Measurements from ENCODE around the gene GGCT.
"Not testable (repeated sequence)": the region's sequence is repeated elsewhere in the genome, so short reads cannot be mapped to it uniquely, and the experiment has no call there.

Gene GGCT

GRCh38 chr7:30514776-30515175, 10.1 kb upstream of the GGCT start:
- no peak for DNase-seq

- DNase-seq, result no peak
Measured at GRCh38 chr7:30514177-30514576, 9.5 kb upstream of the GGCT start.

- no peak for DNase-seq
Measured at GRCh38 chr7:30513762-30514161, 9.1 kb upstream of the GGCT start.

- no peak for DNase-seq
Measured at GRCh38 chr7:30511973-30512662, 7.5 kb upstream of the GGCT start.

- DNase-seq, result no peak
Measured at GRCh38 chr7:30511494-30511893, 6.9 kb upstream of the GGCT start.

GRCh38 chr7:30510124-30511075, 5.8 kb upstream of the GGCT start:
- peak; percentile 11 for DNase-seq

GRCh38 chr7:30509171-30509857, 4.7 kb upstream of the GGCT start:
- not testable (repeated sequence) for DNase-seq

GRCh38 chr7:30507346-30507900, 2.8 kb upstream of the GGCT start:
- not testable (repeated sequence) for DNase-seq

GRCh38 chr7:30505174-30505697, 607 bp upstream of the GGCT start:
- no peak for DNase-seq

GRCh38 chr7:30503274-30504212, 1.1 kb downstream of the GGCT start:
- DNase-seq, result no peak

GRCh38 chr7:30502470-30503251, 2.0 kb downstream of the GGCT start:
- DNase-seq, result no peak

GRCh38 chr7:30501264-30501663, 3.4 kb downstream of the GGCT start:
- DNase-seq, result no peak

GRCh38 chr7:30493228-30493627, 11.4 kb downstream of the GGCT start:
- no peak for DNase-seq

GRCh38 chr7:30491417-30491816, 13.2 kb downstream of the GGCT start:
- no peak for DNase-seq

GRCh38 chr7:30487371-30487770, 17.3 kb downstream of the GGCT start:
- no peak for DNase-seq

- no peak for DNase-seq
Measured at GRCh38 chr7:30485667-30486066, 19.0 kb downstream of the GGCT start.

- not testable (repeated sequence) for DNase-seq
Measured at GRCh38 chr7:30481416-30481815, 23.2 kb downstream of the GGCT start.

GRCh38 chr7:30479202-30480120, 25.2 kb downstream of the GGCT start:
- DNase-seq, result peak; percentile 14

- DNase-seq, result peak; percentile 41
Measured at GRCh38 chr7:30478349-30479201, 26.1 kb downstream of the GGCT start, which contains the start of gene NOD1. Gene NOD1 (minus strand): TSS chr7:30478784. CDS start chr7:30456921, 21,863 bp downstream.

Data from activated T-cell treated with anti-CD3 and anti-CD28 coated beads for 4 hours (primary cell).